ENCODE measurements around the gene GNG14.
A peak's percentile ranks its signal among the peaks of the same experiment; 100 is the strongest.

GNG14 gene

GRCh38 chr19:12727745-12728433 lies 40.1 kb downstream of the GNG14 start:
- no peak for DNase-seq

GRCh38 chr19:12730064-12730463 lies 42.3 kb downstream of the GNG14 start:
- no peak for DNase-seq

DNA sequence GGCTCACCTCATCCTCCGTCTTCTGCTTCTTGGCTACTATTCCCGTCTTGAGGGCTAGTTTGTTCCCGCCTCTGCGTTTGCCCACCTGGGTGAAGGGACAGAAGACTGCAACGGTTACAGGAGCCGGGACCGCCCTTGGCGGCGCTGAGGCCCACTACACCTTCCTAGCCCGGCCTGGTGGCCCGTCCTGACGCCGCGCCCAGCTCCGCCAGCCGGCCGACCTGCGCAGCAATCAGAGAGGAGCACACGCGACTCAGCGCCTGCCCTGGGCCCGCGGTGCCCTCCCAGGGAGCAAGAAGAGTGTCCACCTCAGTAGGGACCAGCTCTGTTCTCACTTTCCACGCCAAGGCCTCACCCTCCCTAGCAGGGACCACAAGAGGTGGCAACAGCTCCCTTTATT lies 43.5 kb downstream of the GNG14 start:
- no peak for DNase-seq

- peak; percentile 3 to 14 for DNase-seq
Observed at GRCh38 chr19:12733369-12734214, 45.8 kb downstream of the GNG14 start.

DNA sequence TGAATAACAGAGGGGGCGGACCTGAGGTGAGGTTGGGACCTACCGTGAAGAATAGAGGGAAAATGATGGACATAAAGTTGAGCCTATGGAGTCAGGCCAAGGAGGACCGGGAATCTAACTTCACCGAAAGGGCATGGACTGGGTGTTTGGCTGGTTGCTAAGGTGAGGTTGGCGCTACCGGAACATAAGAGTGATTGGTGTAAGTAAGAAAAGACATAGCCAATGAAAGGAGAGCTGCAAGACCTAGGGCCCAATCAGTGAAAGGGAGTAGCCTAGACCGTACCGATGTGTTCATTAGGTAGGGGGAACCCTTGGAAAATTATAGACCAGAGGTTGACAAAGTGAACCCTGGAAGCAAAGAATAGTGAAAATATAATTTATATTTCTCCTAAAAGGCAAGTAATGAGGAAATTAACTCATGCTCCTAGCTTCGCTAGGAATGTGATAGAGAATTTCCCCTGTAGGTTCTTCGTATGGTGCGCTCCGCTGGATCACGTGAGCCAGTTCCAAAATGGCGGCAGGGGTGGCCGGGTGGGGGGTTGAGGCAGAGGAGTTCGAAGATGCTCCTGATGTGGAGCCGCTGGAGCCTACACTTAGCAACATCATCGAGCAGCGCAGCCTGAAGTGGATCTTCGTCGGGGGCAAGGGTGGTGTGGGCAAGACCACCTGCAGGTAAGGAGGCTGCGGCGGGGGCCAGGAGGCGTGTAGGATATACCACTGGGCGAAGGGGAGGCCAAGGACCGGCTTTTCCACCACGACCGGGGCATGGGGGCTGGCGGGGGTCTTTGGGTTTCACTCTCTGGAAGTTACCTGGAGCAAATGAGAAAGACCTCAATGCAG lies 49.4 kb downstream of the GNG14 start, which contains the start of gene GET3:
Gene GET3 (plus strand): TSS at position 503 of the 840 bp plus-strand sequence. CDS start 9 bp downstream, at position 512.
- peak; percentile 56 to 96 for DNase-seq

- DNase-seq = no peak
Observed at GRCh38 chr19:12737835-12738351, 50.1 kb downstream of the GNG14 start.

Measured in bone marrow (tissue), 2 donors.